HG02798 (cell line): Measurements from ENCODE around the gene DLX4.

Source experiments
- ATAC-seq: cut with Tn5 transposase; IDR thresholded peaks from one replicate; pipeline ENCODE4 v1.9.1; 2021; ENCODE audit warnings: mild to moderate bottlenecking; ENCODE audit not compliant: unreplicated experiment, poor library complexity

DLX4 gene

DNA sequence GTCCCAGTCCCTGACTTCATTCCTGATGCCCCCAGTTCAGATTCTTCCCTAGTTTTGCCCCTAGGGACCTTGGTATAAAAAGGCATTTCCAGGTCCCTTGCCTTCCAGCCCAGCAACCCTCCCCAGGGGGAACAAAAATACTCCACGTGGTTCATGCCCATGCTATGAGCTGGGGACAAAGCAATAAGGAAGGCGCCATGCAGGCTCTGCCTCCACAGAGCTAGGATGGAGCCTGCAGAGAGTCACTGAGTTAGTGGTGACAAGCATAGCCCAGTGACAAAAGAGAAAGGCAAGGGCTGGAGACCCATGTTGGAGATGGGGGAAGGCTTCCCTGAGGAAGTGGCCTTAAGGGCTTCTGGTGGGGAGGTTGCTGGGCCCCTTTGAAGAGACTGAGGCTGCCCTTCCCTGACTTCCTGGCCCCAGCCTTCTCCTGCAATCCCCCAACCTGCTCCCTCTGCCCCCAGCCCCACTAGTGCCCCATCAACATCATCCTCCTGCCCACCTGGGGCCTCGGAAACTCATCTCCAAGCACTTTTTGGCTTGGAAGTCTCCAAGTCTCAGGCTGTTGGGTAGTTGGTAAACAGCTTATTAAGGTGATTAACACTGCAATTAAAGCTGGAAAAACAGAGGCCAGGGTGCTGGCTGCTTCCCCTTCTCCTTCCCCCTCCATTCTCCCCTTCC lies 16.5 kb downstream of the DLX4 start:
- no peak for ATAC-seq

DNA sequence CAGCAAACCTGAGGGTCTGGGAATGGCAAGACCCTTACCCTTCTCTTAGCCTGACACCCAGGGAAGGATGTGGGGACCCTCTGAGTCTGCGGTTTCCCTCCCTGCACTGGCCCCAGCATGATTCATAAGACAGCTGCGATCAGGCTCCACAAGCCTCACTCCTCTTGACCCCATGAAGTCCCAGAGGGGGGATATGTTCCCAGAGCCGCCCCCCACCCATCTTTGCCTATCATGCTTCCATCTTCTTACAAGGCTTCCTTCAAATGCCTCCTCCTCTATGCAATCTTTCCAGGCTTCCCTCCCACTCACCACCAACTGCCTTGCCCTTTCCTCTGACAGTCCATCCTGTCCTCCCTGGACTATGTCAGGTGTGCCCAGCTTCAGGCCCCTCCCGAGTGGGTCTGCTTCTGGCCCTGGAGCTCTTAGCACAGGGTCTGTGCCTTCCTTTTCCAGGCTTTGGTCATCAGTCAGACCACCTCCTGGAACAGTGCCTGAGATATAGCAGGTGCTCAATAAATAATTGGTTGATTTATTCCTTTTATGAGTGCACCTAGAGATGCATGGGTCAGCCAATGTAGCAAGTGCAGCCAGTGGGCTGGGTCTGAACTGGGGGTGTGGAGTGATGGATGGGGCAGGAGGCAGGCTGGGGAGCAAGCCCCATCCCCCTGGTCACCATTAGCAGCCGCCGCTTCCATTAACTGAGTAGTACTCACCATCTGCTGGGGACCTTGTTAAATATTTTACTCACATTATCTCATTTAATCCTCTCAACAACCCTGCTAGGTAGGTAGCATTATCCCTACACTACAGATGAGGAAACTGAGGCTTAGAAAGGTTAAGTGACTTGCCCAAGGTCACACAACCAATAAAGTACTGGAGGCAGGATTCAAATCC lies 17.7 kb downstream of the DLX4 start:
- no peak for ATAC-seq

DNA sequence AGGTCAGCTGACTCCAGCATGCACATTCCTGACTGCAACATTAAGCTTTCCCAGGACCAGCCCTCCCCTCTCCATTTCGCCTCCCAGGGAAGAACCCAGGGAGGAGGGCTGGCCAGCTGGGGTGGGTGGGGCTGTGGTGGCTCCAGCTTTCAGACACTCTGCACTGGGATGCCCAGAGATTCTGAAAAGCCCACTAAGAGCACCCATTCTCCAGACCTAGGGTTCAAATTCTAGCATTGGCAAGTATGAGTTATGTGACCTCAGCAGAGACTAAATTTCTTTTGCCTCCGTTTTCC lies 18.2 kb downstream of the DLX4 start:
- ATAC-seq: no peak

DNA sequence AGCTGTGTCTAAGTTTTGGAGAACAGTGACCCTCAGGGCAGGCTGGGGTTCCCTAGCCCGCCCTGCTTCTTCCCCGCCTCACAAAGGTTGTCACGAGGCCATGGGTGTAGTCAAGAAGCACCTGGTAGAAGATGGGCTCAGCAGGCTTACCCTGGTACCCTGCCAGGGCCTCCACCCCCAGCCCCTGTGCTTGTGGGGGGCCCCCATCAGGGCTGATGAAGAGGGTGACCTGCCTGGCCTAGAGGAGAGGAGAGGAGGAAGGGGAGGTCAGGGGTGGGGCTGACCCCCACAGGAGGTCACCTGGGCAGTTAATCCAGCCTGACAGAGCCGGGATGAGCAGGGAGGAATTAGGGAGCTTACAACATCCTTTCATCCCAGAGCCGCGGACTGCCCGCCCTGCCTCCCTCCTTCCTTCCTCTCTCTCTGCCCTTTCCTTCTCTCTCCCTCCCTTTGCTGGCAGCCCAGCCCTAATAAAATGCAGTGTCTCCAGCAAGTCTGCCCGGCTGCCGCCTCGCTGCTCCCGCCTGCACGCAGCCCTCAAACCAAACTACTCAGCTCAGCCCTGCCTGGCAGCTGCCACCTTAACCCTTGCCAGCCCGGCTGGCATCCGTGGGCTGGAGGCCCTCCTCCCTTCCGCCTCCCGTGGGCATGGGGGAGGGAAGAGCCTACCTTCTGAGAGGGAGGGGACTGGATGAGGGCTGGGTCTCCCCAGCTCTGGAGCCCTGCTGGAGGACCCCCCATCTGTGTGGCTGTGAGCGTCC lies 18.9 kb downstream of the DLX4 start:
- ATAC-seq: no peak

DNA sequence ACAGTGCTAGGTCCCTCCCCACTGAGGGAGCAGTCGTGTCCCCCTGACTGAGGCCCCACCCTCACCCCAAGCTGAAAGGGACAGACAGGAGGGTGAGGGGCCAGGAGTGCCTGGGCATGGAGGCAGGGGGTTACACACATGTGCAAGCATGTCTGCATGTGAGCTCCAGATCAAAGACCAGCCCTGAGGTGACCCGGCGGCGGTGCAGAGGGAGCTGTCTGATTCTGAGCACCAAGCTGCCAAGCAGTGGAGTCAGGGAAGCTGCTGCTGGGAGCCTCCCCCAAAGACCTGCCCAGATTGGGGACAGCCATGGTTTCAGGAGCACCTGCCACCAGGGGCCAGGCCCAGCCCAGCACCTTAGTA lies 20.5 kb downstream of the DLX4 start:
- no peak for ATAC-seq

DNA sequence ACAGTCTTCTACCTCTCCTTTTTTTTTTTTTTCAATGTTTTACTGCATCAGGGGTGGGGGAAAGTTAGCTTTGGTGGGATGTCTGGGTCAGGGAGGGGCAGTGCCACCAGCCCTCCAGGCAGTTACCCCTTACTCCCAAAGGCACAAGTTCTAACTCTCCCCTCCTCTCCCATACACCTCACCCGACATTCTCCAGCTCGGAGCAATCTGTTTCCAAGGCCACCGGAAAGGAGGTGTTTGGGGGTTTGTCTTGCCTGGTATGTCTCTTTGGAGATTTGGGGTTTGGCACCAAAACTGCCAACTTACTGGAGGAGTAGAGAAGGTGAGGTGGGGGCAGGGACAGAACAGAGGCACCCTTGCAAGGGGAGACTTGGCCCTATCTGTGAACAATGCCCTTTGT lies 21.3 kb downstream of the DLX4 start:
- ATAC-seq: no peak

DNA sequence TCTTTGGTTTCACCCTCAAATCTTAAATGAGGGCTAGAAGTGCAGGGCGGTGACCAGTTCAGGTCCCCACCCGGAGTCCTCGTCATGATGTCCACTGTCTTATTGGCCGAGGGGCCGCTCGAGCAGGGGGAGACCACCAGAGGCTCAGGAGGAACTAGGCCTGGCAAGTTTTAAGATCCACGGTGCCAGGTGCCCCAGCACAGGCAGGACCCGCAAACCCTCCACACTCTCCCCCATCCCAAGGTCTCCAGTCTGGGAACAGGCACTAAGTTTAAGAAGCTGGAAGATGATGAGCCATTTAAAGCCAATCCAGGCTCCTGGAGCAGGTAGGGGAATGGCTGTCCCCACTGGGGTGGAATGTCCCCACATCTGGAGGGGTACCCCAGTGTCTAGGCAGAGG lies 21.9 kb downstream of the DLX4 start:
- ATAC-seq: no peak

DNA sequence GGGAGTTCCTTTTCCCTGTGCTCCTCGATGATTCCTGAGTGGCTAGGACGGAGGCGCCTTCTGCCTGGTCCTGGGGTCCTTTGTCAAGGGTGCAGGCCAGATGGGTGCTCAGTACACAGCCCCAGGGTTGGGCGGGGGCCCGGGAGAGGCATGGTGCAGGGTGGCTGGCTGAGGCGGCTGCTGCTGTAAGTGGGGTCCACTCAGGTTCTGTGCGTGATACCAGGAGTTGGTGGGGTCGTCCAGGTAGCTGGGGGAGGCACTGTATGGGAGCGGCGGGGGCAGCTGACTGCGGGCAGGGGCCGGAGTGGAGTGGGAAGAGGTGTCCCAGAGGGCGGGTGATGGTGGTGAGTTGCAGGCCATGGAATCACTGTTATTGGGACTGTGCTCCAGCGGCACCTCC lies 22.4 kb downstream of the DLX4 start:
- no peak for ATAC-seq

DNA sequence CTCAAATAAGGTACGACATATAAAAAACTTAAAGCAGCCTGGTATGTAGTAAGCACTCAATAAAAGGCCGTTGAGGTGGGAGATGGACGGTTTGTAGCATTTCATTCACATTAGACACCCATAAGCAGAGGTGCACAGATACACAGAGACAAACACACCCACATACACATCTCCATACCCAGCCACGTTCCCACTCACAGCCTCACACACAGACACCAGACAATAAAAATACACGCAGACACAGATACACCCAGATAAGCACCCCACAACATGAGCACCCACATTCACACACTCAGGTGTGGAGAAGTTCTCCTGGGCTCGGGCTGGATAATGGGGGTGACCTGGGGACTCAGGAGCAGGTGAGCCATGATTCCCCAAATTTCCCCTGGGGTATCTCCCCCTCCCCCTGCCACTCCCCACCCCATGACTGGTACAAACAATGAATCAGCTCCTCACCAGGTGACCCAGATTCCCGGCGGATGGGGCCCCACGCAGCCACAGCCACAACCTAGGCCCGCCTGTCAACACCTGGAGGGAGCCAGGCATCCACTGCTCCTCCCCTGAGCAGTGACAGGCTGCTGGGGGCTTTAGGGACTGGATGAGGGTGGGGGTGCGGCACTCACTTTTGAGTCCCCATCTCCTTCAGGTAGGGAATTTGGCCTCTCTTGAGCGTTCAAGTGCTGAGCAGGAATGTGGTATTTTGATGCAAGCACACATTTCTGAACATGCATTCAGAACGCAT lies 23.4 kb downstream of the DLX4 start:
- ATAC-seq: no peak

DNA sequence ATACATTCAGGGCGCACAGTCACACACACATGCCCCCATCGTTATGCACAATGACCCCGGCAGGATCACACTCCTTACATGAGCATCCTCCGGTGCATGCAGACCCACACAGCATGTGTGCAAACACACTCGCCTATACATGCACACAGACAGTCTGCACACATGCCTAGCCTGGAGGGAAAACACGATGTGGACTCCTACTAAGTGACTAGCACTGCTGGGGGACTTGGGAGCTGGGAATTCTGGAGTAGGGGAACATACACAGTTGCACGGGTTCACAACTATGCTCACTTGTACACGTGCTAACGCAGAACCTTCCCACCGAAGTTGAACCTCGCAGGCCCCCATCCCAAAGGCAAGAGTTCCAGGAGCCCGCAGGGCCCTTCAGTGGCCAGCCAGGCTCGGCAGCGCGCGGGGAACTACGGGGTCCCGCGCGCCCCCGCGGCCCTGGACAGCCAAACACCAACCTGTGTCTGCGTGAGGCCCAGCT lies 24.0 kb downstream of the DLX4 start:
- no peak for ATAC-seq

DNA sequence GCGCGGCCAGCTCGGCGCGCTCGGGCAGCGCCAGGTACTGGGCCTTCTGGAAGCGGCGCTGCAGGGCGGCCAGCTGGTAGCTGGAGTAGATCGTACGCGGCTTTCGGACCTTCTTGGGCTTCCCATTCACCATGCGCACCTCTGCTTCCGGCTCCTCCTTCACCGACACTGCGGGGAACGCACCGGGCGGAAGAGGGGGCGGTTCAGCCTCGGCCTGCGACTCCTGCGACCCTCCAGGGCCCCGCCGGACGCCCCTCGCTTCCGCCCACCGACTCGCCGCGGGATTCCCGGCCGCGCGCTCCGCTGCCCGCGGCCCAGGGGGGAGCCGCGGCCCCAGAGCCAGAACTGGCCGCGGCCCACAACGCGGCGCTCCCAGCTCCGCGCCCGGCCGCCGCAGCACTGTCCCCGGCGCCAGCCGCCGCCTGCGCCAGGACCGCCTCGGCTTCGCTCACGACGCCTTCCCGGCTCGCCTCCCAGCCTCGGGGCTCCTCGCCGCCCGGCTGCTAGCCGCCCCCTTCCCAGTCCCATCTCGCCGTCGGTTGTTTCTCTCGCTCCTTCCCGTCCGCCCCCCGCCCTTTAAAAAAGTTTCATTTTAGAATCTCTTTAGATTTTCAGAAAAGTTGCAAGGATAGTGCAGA lies 24.6 kb downstream of the DLX4 start:
- no peak for ATAC-seq

DNA sequence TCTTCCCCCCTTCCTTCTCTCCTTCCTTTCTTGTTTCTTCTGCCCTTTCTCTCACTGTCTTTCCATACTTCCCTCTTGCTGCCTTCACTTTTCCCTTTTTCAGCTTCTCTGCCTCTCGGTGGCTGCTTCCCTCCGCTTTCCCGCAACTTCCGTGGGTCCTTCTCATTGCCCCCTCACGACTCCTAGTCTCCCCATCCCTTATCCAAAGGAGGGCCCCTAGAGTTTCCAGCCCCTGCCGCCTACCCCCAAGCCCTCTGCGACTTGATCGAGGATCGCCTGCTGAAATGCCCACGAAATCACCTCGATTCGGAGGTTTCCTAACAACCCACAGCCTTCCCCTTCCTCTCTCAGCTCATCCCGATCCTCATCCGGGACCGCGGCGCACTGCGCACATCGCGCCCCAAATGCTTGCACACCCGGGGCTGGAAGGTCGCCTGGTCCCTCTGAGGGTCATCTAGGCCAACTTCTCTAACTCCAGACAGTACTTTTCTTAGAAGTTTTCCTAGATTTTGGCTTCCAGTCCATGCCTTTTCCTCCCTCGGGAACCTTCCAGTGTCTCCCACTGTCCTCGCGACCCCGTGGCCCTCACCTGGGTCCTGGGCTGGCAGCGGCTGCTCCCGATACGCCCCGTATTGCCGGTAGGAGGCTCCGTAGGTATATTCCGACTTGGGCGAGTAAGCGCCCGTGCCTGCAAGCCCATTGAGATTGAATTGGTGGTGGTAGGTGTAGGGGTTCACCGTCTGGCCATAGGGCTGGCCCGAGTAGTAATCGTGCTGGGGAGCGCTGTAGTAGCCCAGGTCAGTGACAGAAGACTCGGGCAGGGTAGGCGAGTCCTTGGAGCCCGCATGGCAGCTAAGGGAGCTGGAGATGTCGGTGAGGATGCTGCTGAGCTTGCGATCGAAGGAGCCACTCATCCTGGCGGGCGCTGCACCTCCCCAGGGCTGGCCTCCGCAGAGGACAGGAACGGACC lies 25.4 kb downstream of the DLX4 start:
- ATAC-seq: no peak

DNA sequence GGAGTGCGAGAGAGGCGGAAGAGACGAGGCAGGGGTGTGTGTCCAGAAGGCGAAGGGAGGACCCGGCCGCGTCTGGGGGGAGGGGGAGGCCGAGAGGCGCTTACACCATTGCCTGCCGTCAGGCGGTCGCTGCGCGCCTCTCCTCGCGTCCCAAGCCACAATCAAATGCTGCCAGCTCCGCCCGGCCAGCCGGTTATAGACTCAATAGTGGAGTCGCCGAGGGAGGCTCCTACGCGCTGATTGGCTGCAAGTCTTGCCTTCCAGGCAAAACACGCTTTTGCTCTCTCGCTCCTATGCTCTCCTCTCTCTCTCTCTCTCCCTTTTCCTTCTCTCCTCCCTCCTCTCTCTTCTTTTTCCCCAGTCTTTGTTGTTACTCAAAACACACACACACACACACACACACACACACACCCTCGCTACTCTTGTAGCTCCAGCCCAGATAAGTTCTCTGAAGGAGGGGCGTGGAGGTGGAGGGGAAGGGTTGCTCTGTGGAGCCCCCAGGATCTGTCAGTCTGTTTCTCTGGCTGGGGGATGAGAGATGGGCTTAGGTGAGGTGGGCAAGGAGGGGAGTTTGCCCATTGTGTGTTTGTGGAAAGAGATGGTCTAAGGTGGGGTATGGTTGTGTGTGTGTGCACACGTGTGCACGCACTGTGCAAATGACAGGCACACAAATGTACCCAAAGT lies 26.2 kb downstream of the DLX4 start, which contains the start of gene DLX3:
Gene DLX3, minus strand, starts transcription at position 170 of the 684 bp plus-strand sequence. CDS start 226 bp downstream, outside the sequence.
- ATAC-seq: no peak

DNA sequence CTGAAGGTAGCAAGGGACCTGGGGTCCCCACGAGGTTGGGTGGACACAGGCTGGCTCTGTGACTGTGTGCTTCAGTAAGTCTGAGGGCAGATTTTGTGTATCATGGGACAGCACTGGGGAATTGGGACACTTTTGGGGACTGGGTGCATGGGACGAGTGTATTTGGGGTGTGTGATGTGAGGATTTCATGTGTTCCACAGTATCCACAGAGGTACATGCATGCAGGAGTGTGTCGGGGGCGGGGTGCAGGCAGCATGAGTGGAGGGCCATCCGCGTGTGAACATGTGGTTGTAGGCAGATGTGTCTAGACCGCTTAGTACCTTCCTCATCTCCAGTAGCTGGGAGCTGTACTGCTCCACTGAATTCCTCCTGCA lies 27.1 kb downstream of the DLX4 start:
- no peak for ATAC-seq

DNA sequence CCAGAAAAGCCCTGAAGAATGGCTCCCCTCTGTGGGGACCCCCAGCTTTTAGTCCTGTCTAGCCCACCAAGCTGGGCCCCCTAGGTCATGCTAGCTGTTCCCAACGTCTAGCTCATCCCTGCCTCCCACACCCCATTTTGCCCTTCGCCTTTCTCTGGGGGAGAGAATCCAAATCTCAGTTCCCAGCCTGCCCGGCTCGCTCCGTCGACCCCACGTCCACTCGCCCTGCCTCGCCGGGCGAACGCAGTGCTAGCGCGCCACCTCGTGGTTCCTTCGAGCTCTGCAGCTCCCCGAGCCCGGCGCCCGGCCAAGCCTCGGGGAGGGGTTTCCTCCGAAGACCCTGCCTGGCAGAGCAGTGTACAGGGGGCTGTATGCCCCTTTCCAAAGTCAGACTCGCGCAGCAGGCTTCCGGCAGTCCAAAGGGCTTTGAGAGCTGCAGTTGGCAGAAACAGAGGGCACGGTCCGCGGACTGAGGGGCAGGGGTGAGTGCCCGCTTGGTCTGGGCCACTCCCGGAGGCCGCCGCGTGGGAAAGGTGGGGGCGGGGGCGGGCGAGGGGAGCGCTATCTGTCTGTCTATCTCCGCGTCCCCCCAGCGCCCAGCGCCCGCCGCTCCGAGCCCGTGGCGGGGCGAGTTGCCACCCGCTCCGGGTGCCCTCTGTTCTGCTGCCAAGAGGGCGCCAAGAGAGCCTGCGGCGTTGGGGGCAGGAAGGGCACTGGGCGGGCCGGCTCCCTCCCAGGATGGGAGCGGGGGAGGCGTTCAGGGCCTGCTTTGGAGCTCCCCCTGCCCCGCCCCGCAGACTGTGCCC lies 27.7 kb downstream of the DLX4 start:
- no peak for ATAC-seq

DNA sequence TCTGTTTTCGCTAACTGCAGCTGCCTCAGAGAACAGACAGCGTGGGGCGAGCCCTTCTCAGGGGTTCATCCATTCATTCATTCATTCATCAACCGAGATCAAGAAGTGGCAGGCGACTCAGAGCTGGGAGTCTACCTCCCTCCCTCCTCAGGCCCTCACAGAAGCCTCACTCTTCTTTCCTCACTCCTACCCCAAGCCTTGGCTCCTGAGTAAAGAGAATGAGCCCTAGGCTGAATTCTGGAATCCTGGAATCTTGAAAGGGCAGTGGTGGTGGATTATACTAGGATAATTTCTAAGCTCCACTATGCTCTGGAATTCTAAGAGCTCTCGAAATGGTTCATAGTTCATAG lies 28.3 kb downstream of the DLX4 start:
- ATAC-seq: no peak
